OCI-LY3 (cell line): ENCODE measurements around the gene FSTL3.

Experiments
- CTCF ChIP-seq: fragments of 200-600, 300-600 bp; sonication (generic); IDR thresholded peaks from 2 replicates; pipeline ENCODE4 v1.5.1; 2014; ENCODE audit warnings: antibody characterized with exemption, low read length, low read depth
- EZH2phosphoT487 ChIP-seq: fragments of 200-600 bp; shearing (Covaris generic); IDR thresholded peaks from 2 replicates; pipeline ENCODE4 v1.6.1; 2018; ENCODE audit warnings: antibody characterized with exemption, mixed run types, low read depth

GRCh38 chr19:729965-730668 is 53.9 kb downstream of the FSTL3 start:
- TF ChIP-seq CTCF (no peak), EZH2phosphoT487 (no peak)
